Neural crest cell (in vitro differentiated cells): ENCODE measurements around the gene SPINT4. TPM values are rescaled to one million over a fixed set of nuclear protein-coding genes. Genes with fewer than 3 reads are reported as not detected.
"Not testable (repeated sequence)": the region's sequence is repeated elsewhere in the genome, so short reads cannot be mapped to it uniquely, and the experiment has no call there.

Experiments
- DNase-seq: peaks from one replicate; pipeline ENCODE4 v3.0.0; 2021; ENCODE audit warnings: low read depth, mixed read lengths, low spot score
- H3K27ac Mint-ChIP-seq: one replicate; pipeline ENCODE4 v1.8.0; 2021; ENCODE audit warnings: mild to moderate bottlenecking, mixed read lengths; ENCODE audit not compliant: unreplicated experiment
- H3K27me3 Mint-ChIP-seq: 2 replicates; pipeline ENCODE4 v1.8.0; 2021; ENCODE audit warnings: low read depth, mild to moderate bottlenecking, mixed read lengths
- H3K36me3 Mint-ChIP-seq: 2 replicates; pipeline ENCODE4 v1.8.0; 2021; ENCODE audit warnings: low read depth, mild to moderate bottlenecking, mixed read lengths
- H3K4me1 Mint-ChIP-seq: 2 replicates; pipeline ENCODE4 v1.8.0; 2021; ENCODE audit warnings: mixed read lengths
- H3K4me3 Mint-ChIP-seq: one replicate; pipeline ENCODE4 v1.8.0; 2021; ENCODE audit warnings: mild to moderate bottlenecking, mixed read lengths
- H3K9me3 Mint-ChIP-seq: 2 replicates; pipeline ENCODE4 v1.8.0; 2021; ENCODE audit warnings: mixed read lengths
- CTCF ChIP-seq: fragments of 200-600 bp; sonication (generic); conservative IDR thresholded peaks from 2 replicates; pipeline ENCODE4 v1.5.0; 2021; ENCODE audit warnings: antibody characterized with exemption, mild to moderate bottlenecking
- total RNA-seq: library from RNA; stranded (reverse); gene quantifications from 2 replicates; pipeline ENCODE4 v1.2.1, GENCODE V29; 2021

The SPINT4 gene
- total RNA-seq, 1 donor from 2014 or later, result not detected

GRCh38 chr20:45701104-45701503 lies 21.0 kb upstream of the SPINT4 start:
- Mint-ChIP-seq H3K36me3 (no peaks in the 10 kb centered on the region), H3K4me1 (no peaks in the 10 kb centered on the region), H3K9me3 (peaks cover 6% of the 10 kb centered on the region), H3K27ac (no peak overlapping the region), H3K4me3 (no peak overlapping the region), H3K27me3 (peaks cover 28% of the 10 kb centered on the region)
- TF ChIP-seq CTCF, result no peak
- DNase-seq, result no peak

- Mint-ChIP-seq H3K36me3 (no peaks in the 10 kb centered on the region), H3K4me3 (no peak within 1 kb of the TSS), H3K9me3 (peaks cover 6% of the 10 kb centered on the region), H3K27me3 (peaks cover 27% of the 10 kb centered on the region), H3K4me1 (no peaks in the 10 kb centered on the region), H3K27ac (no peak within 1 kb of the TSS)
- no peak for TF ChIP-seq CTCF
- no peak for DNase-seq
These were observed 20.3 kb upstream of the SPINT4 start, which contains the start of gene WFDC13 for GRCh38 chr20:45701873-45702272. TSS of gene WFDC13 (plus strand) at chr20:45702038. CDS start at chr20:45702124, 86 bp downstream.

GRCh38 chr20:45704969-45705637 lies 17.0 kb upstream of the SPINT4 start, which contains the start of gene WFDC10B:
TSS of gene WFDC10B (minus strand) at chr20:45705019. CDS start at chr20:45685992, 19,027 bp downstream.
- no peak for TF ChIP-seq CTCF
- no peaks in the 10 kb centered on the region for H3K4me1 Mint-ChIP-seq
- DNase-seq, result no peak
- H3K9me3 Mint-ChIP-seq, result peaks cover 6% of the 10 kb centered on the region
- H3K27me3 Mint-ChIP-seq, result peaks cover 37% of the 10 kb centered on the region
- H3K36me3 Mint-ChIP-seq, result no peaks in the 10 kb centered on the region
- H3K4me3 Mint-ChIP-seq, result no peak within 1 kb of the TSS
- H3K27ac Mint-ChIP-seq, result no peak within 1 kb of the TSS

GRCh38 chr20:45716141-45716688 lies 5.9 kb upstream of the SPINT4 start:
- H3K36me3 Mint-ChIP-seq, H3K27ac Mint-ChIP-seq, H3K4me1 Mint-ChIP-seq, H3K9me3 Mint-ChIP-seq, H3K4me3 Mint-ChIP-seq, DNase-seq: not testable (repeated sequence)
- peaks cover 71% of the 10 kb centered on the region for H3K27me3 Mint-ChIP-seq

- Mint-ChIP-seq H3K27me3 (peaks cover 60% of the 10 kb centered on the region), H3K9me3 (peaks cover 3% of the 10 kb centered on the region), H3K4me1 (no peaks in the 10 kb centered on the region), H3K36me3 (no peaks in the 10 kb centered on the region), H3K4me3 (no peak overlapping the region), H3K27ac (no peak overlapping the region)
- no peak for TF ChIP-seq CTCF
- no peak for DNase-seq
These were observed 3.0 kb downstream of the SPINT4 start for GRCh38 chr20:45725134-45725533.

- peaks cover 10% of the 10 kb centered on the region for H3K9me3 Mint-ChIP-seq
- no peak for TF ChIP-seq CTCF
- H3K27ac Mint-ChIP-seq, result no peak overlapping the region
- H3K36me3 Mint-ChIP-seq, result no peaks in the 10 kb centered on the region
- no peaks in the 10 kb centered on the region for H3K4me1 Mint-ChIP-seq
- no peak overlapping the region for H3K4me3 Mint-ChIP-seq
- no peak for DNase-seq
- H3K27me3 Mint-ChIP-seq, result peaks cover 54% of the 10 kb centered on the region
These were observed 4.9 kb downstream of the SPINT4 start for GRCh38 chr20:45727044-45727443.
